Activated T-cell treated with anti-CD3 and anti-CD28 coated beads, Interleukin-2, amount 50 U/mL, for 72 hours (primary cell): ENCODE data around the gene ARHGAP25. TPM values are rescaled to one million over a fixed set of nuclear protein-coding genes. Genes with fewer than 3 reads are reported as not detected.
A peak's percentile ranks its signal among the peaks of the same experiment; 100 is the strongest.

ENCODE experiments used
- ATAC-seq, 2 donors: fragments of 150-1000 bp; cut with Tn5 transposase; replicated peaks in 1 of 2; 2 replicates each; pipeline ENCODE4 v1.10.0; 2021; ENCODE audit warnings: moderate library complexity in 2 of 2, mild to moderate bottlenecking in 1 of 2
- DNase-seq, 2 donors: peaks; one replicate each; pipeline ENCODE4 v3.0.0; 2021 to 2022; ENCODE audit warnings: mixed read lengths in 1 of 2
- H3K27ac Mint-ChIP-seq: one replicate; pipeline ENCODE4 v1.8.0; 2022; ENCODE audit warnings: mild to moderate bottlenecking, moderate library complexity, mixed read lengths
- H3K27me3 Mint-ChIP-seq: one replicate; pipeline ENCODE4 v1.8.0; 2022; ENCODE audit warnings: low read depth, mixed read lengths
- H3K36me3 Mint-ChIP-seq, 2 donors: one replicate each; pipeline ENCODE4 v1.8.0; 2022; ENCODE audit warnings: mixed read lengths in 2 of 2, mild to moderate bottlenecking in 1 of 2; ENCODE audit not compliant: insufficient read depth in 2 of 2
- H3K4me1 Mint-ChIP-seq: one replicate; pipeline ENCODE4 v1.8.0; 2022; ENCODE audit warnings: low read depth, mixed read lengths
- H3K4me3 Mint-ChIP-seq, 2 donors: one replicate each; pipeline ENCODE4 v1.8.0; 2022; ENCODE audit warnings: mild to moderate bottlenecking in 2 of 2, mixed read lengths in 2 of 2, moderate library complexity in 2 of 2
- H3K9me3 Mint-ChIP-seq, 2 donors: one replicate each; pipeline ENCODE4 v1.8.0; 2022; ENCODE audit warnings: mixed read lengths in 2 of 2
- total RNA-seq, 2 donors: library from RNA; stranded (reverse); gene quantifications; one replicate each; pipeline ENCODE4 v1.2.3, GENCODE V29; 2022

The ARHGAP25 gene
- total RNA-seq, 2 donors from 2014 or later, result 38.3 to 49.5 TPM

GRCh38 chr2:68828887-68829708, 94.5 kb downstream of the ARHGAP25 start:
- no peaks in the 10 kb centered on the region for H3K27me3 Mint-ChIP-seq
- peak overlapping the region; percentile 80 for H3K27ac Mint-ChIP-seq
- H3K4me1 Mint-ChIP-seq, result peaks cover 59% of the 10 kb centered on the region
- peak; percentile 50 to 53 for ATAC-seq
- peaks cover 5 to 14% of the 10 kb centered on the region in 2 donors for H3K36me3 Mint-ChIP-seq
- H3K4me3 Mint-ChIP-seq, result peak overlapping the region; percentile 71 to 83
- H3K9me3 Mint-ChIP-seq, result no peaks in the 10 kb centered on the region
- peak; percentile 61 to 62 for DNase-seq

- peak overlapping the region; percentile 71 to 83 for H3K4me3 Mint-ChIP-seq
Measured at GRCh38 chr2:68829749-68830148, 95.1 kb downstream of the ARHGAP25 start.

GRCh38 chr2:68831686-68832232, 97.1 kb downstream of the ARHGAP25 start:
- H3K4me1 Mint-ChIP-seq, result peaks cover 77% of the 10 kb centered on the region
- H3K27me3 Mint-ChIP-seq, result no peaks in the 10 kb centered on the region
- ATAC-seq (peak; percentile 13 to 21), DNase-seq (no peak)
- no peaks in the 10 kb centered on the region for H3K9me3 Mint-ChIP-seq
- H3K4me3 Mint-ChIP-seq, result peak overlapping the region; percentile 72 to 73
- H3K36me3 Mint-ChIP-seq, result no peaks in the 10 kb centered on the region
- peak overlapping the region; percentile 89 for H3K27ac Mint-ChIP-seq

More at GRCh38 chr2:68829749-68830148, 95.1 kb downstream of the ARHGAP25 start:
- Mint-ChIP-seq H3K27ac (peak overlapping the region; percentile 80), H3K9me3 (no peaks in the 10 kb centered on the region), H3K36me3 (peaks cover 5 to 8% of the 10 kb centered on the region in 2 donors), H3K4me1 (peaks cover 60% of the 10 kb centered on the region), H3K27me3 (no peaks in the 10 kb centered on the region)
- ATAC-seq (peak in 1 of 2 donors; percentile 41), DNase-seq (no peak)

- peak; percentile 70 to 78 for ATAC-seq
- no peaks in the 10 kb centered on the region for H3K36me3 Mint-ChIP-seq
- no peaks in the 10 kb centered on the region for H3K27me3 Mint-ChIP-seq
- H3K4me3 Mint-ChIP-seq, result peak overlapping the region; percentile 72 to 73
- H3K27ac Mint-ChIP-seq, result peak overlapping the region; percentile 89
- H3K4me1 Mint-ChIP-seq, result peaks cover 83% of the 10 kb centered on the region
- no peaks in the 10 kb centered on the region for H3K9me3 Mint-ChIP-seq
- peak; percentile 43 to 52 for DNase-seq
Measured at GRCh38 chr2:68832233-68832869, 97.7 kb downstream of the ARHGAP25 start.

- Mint-ChIP-seq H3K4me1 (peaks cover 86% of the 10 kb centered on the region), H3K4me3 (peak overlapping the region in 1 of 2 donors; percentile 73), H3K27ac (peak overlapping the region; percentile 75), H3K9me3 (no peaks in the 10 kb centered on the region), H3K36me3 (no peaks in the 10 kb centered on the region), H3K27me3 (no peaks in the 10 kb centered on the region)
- no peak for DNase-seq
- ATAC-seq, result no peak
Measured at GRCh38 chr2:68833162-68833561, 98.6 kb downstream of the ARHGAP25 start.

- no peak overlapping the region for H3K4me3 Mint-ChIP-seq
- peaks cover 0 to 3% of the 10 kb centered on the region in 2 donors for H3K36me3 Mint-ChIP-seq
- DNase-seq (no peak), ATAC-seq (no peak)
- H3K9me3 Mint-ChIP-seq, result no peaks in the 10 kb centered on the region
- H3K4me1 Mint-ChIP-seq, result peaks cover 79% of the 10 kb centered on the region
- H3K27ac Mint-ChIP-seq, result peak overlapping the region; percentile 30
- no peaks in the 10 kb centered on the region for H3K27me3 Mint-ChIP-seq
Measured at GRCh38 chr2:68834737-68835376, 100.2 kb downstream of the ARHGAP25 start.

- Mint-ChIP-seq H3K27me3 (no peaks in the 10 kb centered on the region), H3K4me1 (peaks cover 72% of the 10 kb centered on the region), H3K4me3 (no peak overlapping the region), H3K36me3 (peaks cover 0 to 3% of the 10 kb centered on the region in 2 donors), H3K27ac (no peak overlapping the region), H3K9me3 (no peaks in the 10 kb centered on the region)
- DNase-seq, result no peak
- ATAC-seq, result no peak
Measured at GRCh38 chr2:68835621-68836020, 101.0 kb downstream of the ARHGAP25 start.

GRCh38 chr2:68837164-68837860, 102.7 kb downstream of the ARHGAP25 start:
- Mint-ChIP-seq H3K4me3 (peak overlapping the region; percentile 46 to 59), H3K27me3 (no peaks in the 10 kb centered on the region), H3K36me3 (peaks cover 0 to 3% of the 10 kb centered on the region in 2 donors), H3K9me3 (no peaks in the 10 kb centered on the region), H3K27ac (peak overlapping the region; percentile 62), H3K4me1 (peaks cover 55% of the 10 kb centered on the region)
- peak; percentile 61 to 68 for DNase-seq
- ATAC-seq, result peak; percentile 23 to 36

- peak overlapping the region; percentile 62 for H3K27ac Mint-ChIP-seq
- no peaks in the 10 kb centered on the region for H3K27me3 Mint-ChIP-seq
- peak; percentile 87 to 88 for ATAC-seq
- H3K9me3 Mint-ChIP-seq, result no peaks in the 10 kb centered on the region
- peaks cover 49% of the 10 kb centered on the region for H3K4me1 Mint-ChIP-seq
- DNase-seq, result peak in 1 of 2 donors; percentile 23
- H3K4me3 Mint-ChIP-seq, result peak overlapping the region; percentile 46 to 59
- H3K36me3 Mint-ChIP-seq, result peaks cover 0 to 3% of the 10 kb centered on the region in 2 donors
Measured at GRCh38 chr2:68837861-68838341, 103.3 kb downstream of the ARHGAP25 start.

GRCh38 chr2:68838641-68839040, 104.0 kb downstream of the ARHGAP25 start:
- ATAC-seq (no peak), DNase-seq (no peak)
- Mint-ChIP-seq H3K27ac (no peak overlapping the region), H3K4me1 (peaks cover 42% of the 10 kb centered on the region), H3K4me3 (no peak overlapping the region), H3K9me3 (peaks cover 0 to 4% of the 10 kb centered on the region in 2 donors), H3K27me3 (no peaks in the 10 kb centered on the region), H3K36me3 (peaks cover 0 to 3% of the 10 kb centered on the region in 2 donors)

- ATAC-seq (no peak), DNase-seq (peak in 1 of 2 donors; percentile 38)
- Mint-ChIP-seq H3K27ac (no peak overlapping the region), H3K4me1 (peaks cover 42% of the 10 kb centered on the region), H3K9me3 (peaks cover 0 to 4% of the 10 kb centered on the region in 2 donors), H3K4me3 (no peak overlapping the region), H3K36me3 (peaks cover 0 to 3% of the 10 kb centered on the region in 2 donors), H3K27me3 (no peaks in the 10 kb centered on the region)
Measured at GRCh38 chr2:68839260-68839833, 104.7 kb downstream of the ARHGAP25 start.

- no peak for ATAC-seq
- no peaks in the 10 kb centered on the region for H3K4me1 Mint-ChIP-seq
- no peak for DNase-seq
- H3K27ac Mint-ChIP-seq, result no peak overlapping the region
- no peaks in the 10 kb centered on the region for H3K36me3 Mint-ChIP-seq
- peaks cover 20% of the 10 kb centered on the region for H3K27me3 Mint-ChIP-seq
- H3K4me3 Mint-ChIP-seq, result no peak overlapping the region
- H3K9me3 Mint-ChIP-seq, result peaks cover 0 to 4% of the 10 kb centered on the region in 2 donors
Measured at GRCh38 chr2:68845043-68845442, 110.4 kb downstream of the ARHGAP25 start.
